ENCODE measurements around the gene GATAD1.

DNA sequence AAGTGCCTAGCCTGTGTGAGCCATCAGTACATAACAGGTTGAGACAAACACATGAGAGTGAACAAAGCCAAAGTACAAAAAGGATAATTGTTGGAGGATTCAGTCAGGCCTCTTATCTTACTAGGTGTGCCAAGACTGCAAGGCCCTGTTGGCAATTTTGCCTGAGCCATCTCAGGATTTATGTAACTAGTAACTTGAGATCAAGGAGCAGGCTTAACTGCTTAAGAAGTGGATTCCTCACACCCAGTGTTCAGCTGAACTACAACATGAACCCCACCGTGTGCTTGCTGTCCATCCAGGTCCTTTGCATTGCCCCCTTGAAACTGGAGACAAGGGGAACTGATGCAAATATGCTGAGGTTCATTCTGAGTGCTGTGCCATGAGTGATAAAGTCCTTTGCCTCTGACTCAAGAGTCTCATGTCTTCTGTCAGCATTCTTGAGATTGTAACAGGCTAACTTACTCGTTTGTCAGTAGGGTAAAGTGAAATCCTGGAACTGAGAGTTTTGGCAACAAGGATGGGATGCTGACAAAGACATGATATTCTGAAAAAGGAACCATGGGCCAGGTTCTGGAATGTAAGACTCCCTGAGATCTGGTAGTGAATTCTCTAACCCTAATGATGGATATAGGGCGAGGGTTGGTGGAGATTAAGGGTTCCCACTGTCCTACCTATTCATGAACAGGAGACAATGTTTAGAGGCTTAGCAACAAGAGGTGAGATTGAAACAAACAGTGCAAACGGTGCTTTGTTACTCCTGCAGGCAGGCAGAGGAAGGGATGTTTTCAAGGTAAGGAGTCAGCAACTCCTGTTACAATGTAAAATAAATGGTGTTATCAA, 44.1 kb upstream of the GATAD1 start:
- TF ChIP-seq CTCF (conservative IDR thresholded peaks at IDR 0.05; ENCODE audit: low read depth, low read length) (no peak), EZH2 (IDR thresholded peaks at IDR 0.05; ENCODE audit: borderline replicate concordance, low read depth, low read length, poor library complexity, severe bottlenecking) (no peak)

All from A673 (cell line).